H1 (cell line): ENCODE results near the gene ANXA3. TPM values are rescaled to one million over a fixed set of nuclear protein-coding genes. Genes with fewer than 3 reads are reported as not detected.

Source experiments
- polyA plus RNA-seq, 7 experiments: library from polyadenylated mRNA; depleted of rRNA in 3 of 7; stranded (reverse) in 5 of 7; unstranded in 2 of 7; fragments of >200 nt in 5 of 7; fragments of 200-250 nt in 2 of 7; gene quantifications; 1 replicate in 5 of 7; 2 replicates in 1 of 7; 4 replicates in 1 of 7; pipeline versions ENCODE4 v1.2.1 to v1.2.3, GENCODE V29; 2011 to 2013; ENCODE audit warnings: missing spikeins in 2 of 7, mixed read lengths in 2 of 7
- small RNA-seq: library from polyadenylated mRNA; stranded (forward); fragments of <200 nt; extraction: miRNeasy Mini kit (QIAGEN cat#:217004); gene quantifications from one replicate; pipeline ENCODE3, GENCODE V24; 2013; ENCODE audit not compliant: insufficient read depth
- total RNA-seq: library from RNA; stranded (reverse); fragmentation: NEBNext Ultra II Directional; extraction: Animal tissue kit (Norgen Biotek cat#: 25700); gene quantifications from 2 replicates; pipeline ENCODE4 v1.2.1, GENCODE V29; 2021

Gene ANXA3
- total and polyA plus RNA-seq, 2 of the 8 experiments (the other 6 are each of a cell fraction or from before 2014, with no cell fraction given) = 10.3 to 27.3 TPM

Small RNA genes within 50 kb of the gene (small RNA-seq; reads per million reads assigned to genes)
- gene HIGD1AP13 (not detected), gene RF00019 (not detected)

Other genes with a start within 250 kb of the ANXA3 start
- 24.1 and 25.3 TPM in 2 replicates for gene BMP2K, start 224.6 kb downstream of the ANXA3 start, total RNA-seq
- gene BMP2K, start 224.6 kb downstream of the ANXA3 start, polyA plus RNA-seq (2011; rRNA removed) = 9.6 and 15.6 TPM in 2 replicates